ENCODE results near the gene SGK1. TPM values are rescaled to one million over a fixed set of nuclear protein-coding genes. Genes with fewer than 3 reads are reported as not detected.

Gene SGK1
- polyA plus RNA-seq, 1 donor (not counting 4 experiments of a cell fraction or from before 2014, with no cell fraction given), result 156 TPM

DNA sequence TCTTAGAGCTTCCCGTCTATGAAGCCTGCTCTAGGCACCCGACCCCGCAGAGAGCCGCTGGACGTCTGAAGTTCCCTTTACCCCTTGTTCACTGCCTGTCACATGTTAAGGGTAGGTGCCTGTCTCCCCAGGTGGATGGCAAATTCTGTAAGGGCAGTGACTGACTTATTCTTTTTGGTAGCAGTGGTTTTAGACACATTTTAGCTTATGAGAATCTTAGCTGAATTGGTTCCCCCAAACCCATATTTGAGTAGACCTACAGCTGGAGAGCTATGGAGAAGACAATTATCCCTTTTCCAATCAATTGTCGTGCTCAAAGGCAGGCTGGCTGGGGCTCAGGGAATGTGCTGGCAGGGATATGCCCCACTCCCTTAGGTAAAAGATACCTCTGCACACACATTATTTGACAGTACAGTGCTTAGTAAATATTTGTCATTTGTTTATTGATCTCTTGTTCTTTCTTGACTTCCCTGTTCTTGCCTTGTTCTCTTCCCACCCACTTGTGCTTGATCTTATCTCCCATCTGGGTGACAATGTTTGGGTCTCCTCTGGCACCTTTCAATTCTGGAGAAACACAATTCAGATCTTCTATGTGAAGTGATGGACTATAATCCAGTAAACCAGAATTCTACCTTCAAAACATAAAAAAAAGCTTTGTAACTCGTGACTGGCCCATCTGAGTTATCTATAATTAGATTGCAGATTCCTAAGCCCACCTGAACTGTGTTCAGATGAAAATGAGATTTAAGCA, 151.2 kb downstream of the SGK1 start:
- dilution Hi-C loops (cut with MboI; ENCODE audit: extremely low pct_ligation_motif_present, low sequenced_read_pairs), result no loop called here
- Histone ChIP-seq H3K36me3 (ENCODE audit: control insufficient read depth in 2 of 2, extremely low read depth in 1 of 2, insufficient read depth in 2 of 2, low read length in 2 of 2) (peaks cover 12 to 23% of the 10 kb centered on the region in 2 experiments), H3K9me1 (ENCODE audit: control insufficient read depth, extremely low read depth, insufficient read depth, low read length) (no peaks in the 10 kb centered on the region), H4K20me1 (ENCODE audit: control insufficient read depth, extremely low read depth, insufficient read depth, low read length) (peaks cover 11% of the 10 kb centered on the region), H3K79me2 (ENCODE audit: control insufficient read depth, insufficient read depth, low read length) (peaks cover 10% of the 10 kb centered on the region), H3K27me3 (ENCODE audit: control insufficient read depth, extremely low read depth, insufficient read depth, low read length) (no peaks in the 10 kb centered on the region), H3K4me3 (ENCODE audit: control insufficient read depth in 2 of 3, extremely low read depth in 1 of 3, insufficient read depth in 2 of 3, low read depth in 1 of 3, low read length in 3 of 3) (no peak overlapping the region), H3K4me2 (ENCODE audit: control insufficient read depth, extremely low read depth, insufficient read depth, low read depth, low read length) (no peak overlapping the region), H2AFZ (ENCODE audit: control insufficient read depth, low read length) (no peak overlapping the region), H3K4me1 (ENCODE audit: control insufficient read depth, extremely low read depth, insufficient read depth, low read length) (peaks cover 20% of the 10 kb centered on the region), H3K9me3 (ENCODE audit: control insufficient read depth, low read depth, low read length) (no peaks in the 10 kb centered on the region), H3K27ac (ENCODE audit: control insufficient read depth, insufficient read depth, low read length) (no peak overlapping the region), H3K9ac (ENCODE audit: control insufficient read depth, extremely low read depth, insufficient read depth, low read length) (no peak overlapping the region)
- FAIRE-seq (no peak), DNase-seq (ENCODE audit: low read depth, low spot score) (no peak)
- TF ChIP-seq EZH2 (IDR thresholded peaks at IDR 0.05; ENCODE audit: low read length) (no peak), CTCF (optimal IDR thresholded peaks at IDR 0.05 in 1 of 3, IDR thresholded peaks at IDR 0.05 in 1 of 3, conservative IDR thresholded peaks at IDR 0.05 in 1 of 3; ENCODE audit: extremely low read depth in 1 of 3, insufficient read depth in 2 of 3, low read length in 3 of 3) (no peak)

DNA sequence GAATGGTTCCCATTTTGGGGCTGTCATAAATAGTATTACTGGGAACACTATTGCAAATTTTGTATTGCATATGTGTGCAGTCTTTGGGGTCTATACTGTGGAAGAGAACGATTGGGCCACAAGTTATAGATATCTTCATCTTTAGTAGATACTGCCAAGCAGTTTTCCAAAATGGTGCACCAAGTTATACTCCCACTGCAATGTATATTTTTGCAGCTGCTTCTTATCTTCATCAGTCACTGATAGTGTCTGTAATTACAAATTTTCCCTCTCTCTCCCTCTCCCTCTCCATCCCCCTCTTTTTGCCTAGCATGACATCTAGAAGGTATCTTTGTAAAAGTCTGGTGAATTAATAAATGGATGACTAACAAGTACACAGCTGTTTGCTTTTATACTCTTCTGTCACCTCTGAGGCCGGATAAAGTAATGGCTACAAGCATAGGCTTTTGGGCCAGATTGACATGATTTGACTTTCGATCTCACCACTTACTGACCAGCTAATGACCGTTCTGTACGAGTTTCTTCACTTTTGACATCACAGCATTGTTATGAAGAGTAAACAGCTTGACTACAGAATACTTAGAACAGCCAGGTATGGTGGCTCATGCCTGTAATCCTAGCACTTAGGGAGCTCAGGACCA, 152.2 kb downstream of the SGK1 start:
- Histone ChIP-seq H3K79me2 (ENCODE audit: control insufficient read depth, insufficient read depth, low read length) (peaks cover 4% of the 10 kb centered on the region), H3K36me3 (ENCODE audit: control insufficient read depth in 2 of 2, extremely low read depth in 1 of 2, insufficient read depth in 2 of 2, low read length in 2 of 2) (peaks cover 9 to 18% of the 10 kb centered on the region in 2 experiments), H3K4me3 (ENCODE audit: control insufficient read depth in 2 of 3, extremely low read depth in 1 of 3, insufficient read depth in 2 of 3, low read depth in 1 of 3, low read length in 3 of 3) (no peak overlapping the region), H3K4me2 (ENCODE audit: control insufficient read depth, extremely low read depth, insufficient read depth, low read depth, low read length) (no peak overlapping the region), H3K9me3 (ENCODE audit: control insufficient read depth, low read depth, low read length) (no peaks in the 10 kb centered on the region), H4K20me1 (ENCODE audit: control insufficient read depth, extremely low read depth, insufficient read depth, low read length) (peaks cover 5% of the 10 kb centered on the region), H3K9me1 (ENCODE audit: control insufficient read depth, extremely low read depth, insufficient read depth, low read length) (no peaks in the 10 kb centered on the region), H3K4me1 (ENCODE audit: control insufficient read depth, extremely low read depth, insufficient read depth, low read length) (peaks cover 17% of the 10 kb centered on the region), H3K9ac (ENCODE audit: control insufficient read depth, extremely low read depth, insufficient read depth, low read length) (no peak overlapping the region), H3K27me3 (ENCODE audit: control insufficient read depth, extremely low read depth, insufficient read depth, low read length) (no peaks in the 10 kb centered on the region), H3K27ac (ENCODE audit: control insufficient read depth, insufficient read depth, low read length) (no peak overlapping the region), H2AFZ (ENCODE audit: control insufficient read depth, low read length) (no peak overlapping the region)
- FAIRE-seq (no peak), DNase-seq (ENCODE audit: low read depth, low spot score) (no peak)
- no peak for TF ChIP-seq CTCF (optimal IDR thresholded peaks at IDR 0.05 in 1 of 3, IDR thresholded peaks at IDR 0.05 in 1 of 3, conservative IDR thresholded peaks at IDR 0.05 in 1 of 3; ENCODE audit: extremely low read depth in 1 of 3, insufficient read depth in 2 of 3, low read length in 3 of 3)
- no peak for TF ChIP-seq EZH2 (IDR thresholded peaks at IDR 0.05; ENCODE audit: low read length)
- dilution Hi-C loops (cut with MboI; ENCODE audit: extremely low pct_ligation_motif_present, low sequenced_read_pairs), result no loop called here

Measured in keratinocyte (primary cell).